ENCODE data around the gene PLD4. TPM values are rescaled to one million over a fixed set of nuclear protein-coding genes. Genes with fewer than 3 reads are reported as not detected.

Gene PLD4
- total RNA-seq, 4 donors from 2014 or later: 2.4 TPM; not detected in 3

DNA sequence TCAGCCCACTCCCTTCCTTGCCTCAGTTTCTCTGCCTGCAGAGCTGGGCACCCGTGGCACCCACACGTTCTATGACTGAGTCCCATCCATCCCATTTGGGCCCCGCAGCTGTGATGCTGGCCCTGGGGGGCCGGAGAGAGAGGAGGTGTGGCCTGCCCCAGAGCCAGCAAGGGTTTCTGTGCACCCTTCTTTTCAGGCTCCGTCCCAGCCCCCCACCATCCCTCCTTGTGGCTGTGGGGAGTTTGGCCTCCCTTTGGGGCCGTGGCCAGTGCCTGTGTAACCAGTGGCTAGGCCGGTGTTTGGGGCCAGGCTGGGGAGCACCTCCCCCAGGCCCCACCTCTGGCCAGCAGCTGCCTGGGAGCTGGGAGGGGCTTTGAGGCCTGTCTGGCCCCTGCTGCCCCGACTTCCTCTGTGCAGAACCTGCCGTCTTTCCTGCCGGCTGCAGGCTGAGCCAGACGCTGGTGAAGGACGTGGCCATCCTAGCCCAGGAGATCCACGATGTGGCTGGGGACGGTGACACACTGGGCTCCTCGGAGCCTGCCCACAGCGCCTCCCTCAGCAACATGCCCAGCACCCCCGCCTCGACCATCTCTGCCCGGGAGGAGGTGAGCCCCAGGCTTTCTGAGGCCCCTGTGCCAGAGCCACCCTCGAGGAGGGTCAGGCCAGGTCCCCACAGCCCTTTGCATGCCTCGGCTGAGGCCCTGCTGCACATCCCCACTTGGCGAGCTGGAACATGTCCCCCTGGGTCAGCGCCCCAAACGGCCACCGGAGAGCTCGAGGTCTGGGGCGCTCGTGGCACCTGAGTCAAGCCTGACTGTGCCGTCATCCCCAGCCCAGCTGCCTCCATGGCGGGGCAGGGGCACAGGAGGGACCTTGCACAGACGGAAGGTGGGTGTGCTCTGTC, 31.9 kb upstream of the PLD4 start:
- H3K27me3 ChIP-seq: no peaks in the 10 kb centered on the region
- H3K4me3 ChIP-seq: no peak overlapping the region
- WGBS, 2 donors: 69 to 70% methylated on average over 24 to 26 of the region's 31 CpGs
- no peaks in the 10 kb centered on the region for H3K9me3 ChIP-seq
- no peak for DNase-seq (ENCODE audit: low spot score in 2 of 2)
- no peak overlapping the region for H3K27ac ChIP-seq
- peaks cover 0 to 30% (median 0%) of the 10 kb centered on the region in 3 donors for H3K36me3 ChIP-seq
- TF ChIP-seq, protein P1, sequence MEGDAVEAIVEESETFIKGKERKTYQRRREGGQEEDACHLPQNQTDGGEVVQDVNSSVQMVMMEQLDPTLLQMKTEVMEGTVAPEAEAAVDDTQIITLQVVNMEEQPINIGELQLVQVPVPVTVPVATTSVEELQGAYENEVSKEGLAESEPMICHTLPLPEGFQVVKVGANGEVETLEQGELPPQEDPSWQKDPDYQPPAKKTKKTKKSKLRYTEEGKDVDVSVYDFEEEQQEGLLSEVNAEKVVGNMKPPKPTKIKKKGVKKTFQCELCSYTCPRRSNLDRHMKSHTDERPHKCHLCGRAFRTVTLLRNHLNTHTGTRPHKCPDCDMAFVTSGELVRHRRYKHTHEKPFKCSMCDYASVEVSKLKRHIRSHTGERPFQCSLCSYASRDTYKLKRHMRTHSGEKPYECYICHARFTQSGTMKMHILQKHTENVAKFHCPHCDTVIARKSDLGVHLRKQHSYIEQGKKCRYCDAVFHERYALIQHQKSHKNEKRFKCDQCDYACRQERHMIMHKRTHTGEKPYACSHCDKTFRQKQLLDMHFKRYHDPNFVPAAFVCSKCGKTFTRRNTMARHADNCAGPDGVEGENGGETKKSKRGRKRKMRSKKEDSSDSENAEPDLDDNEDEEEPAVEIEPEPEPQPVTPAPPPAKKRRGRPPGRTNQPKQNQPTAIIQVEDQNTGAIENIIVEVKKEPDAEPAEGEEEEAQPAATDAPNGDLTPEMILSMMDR (IDR thresholded peaks at IDR 0.05): no peak
- TF ChIP-seq EP300 (IDR thresholded peaks at IDR 0.05) (no peak), POLR2A (IDR thresholded peaks at IDR 0.05) (no peak)
- H3K4me1 ChIP-seq: peaks cover 0 to 25% (median 0%) of the 10 kb centered on the region in 4 donors

DNA sequence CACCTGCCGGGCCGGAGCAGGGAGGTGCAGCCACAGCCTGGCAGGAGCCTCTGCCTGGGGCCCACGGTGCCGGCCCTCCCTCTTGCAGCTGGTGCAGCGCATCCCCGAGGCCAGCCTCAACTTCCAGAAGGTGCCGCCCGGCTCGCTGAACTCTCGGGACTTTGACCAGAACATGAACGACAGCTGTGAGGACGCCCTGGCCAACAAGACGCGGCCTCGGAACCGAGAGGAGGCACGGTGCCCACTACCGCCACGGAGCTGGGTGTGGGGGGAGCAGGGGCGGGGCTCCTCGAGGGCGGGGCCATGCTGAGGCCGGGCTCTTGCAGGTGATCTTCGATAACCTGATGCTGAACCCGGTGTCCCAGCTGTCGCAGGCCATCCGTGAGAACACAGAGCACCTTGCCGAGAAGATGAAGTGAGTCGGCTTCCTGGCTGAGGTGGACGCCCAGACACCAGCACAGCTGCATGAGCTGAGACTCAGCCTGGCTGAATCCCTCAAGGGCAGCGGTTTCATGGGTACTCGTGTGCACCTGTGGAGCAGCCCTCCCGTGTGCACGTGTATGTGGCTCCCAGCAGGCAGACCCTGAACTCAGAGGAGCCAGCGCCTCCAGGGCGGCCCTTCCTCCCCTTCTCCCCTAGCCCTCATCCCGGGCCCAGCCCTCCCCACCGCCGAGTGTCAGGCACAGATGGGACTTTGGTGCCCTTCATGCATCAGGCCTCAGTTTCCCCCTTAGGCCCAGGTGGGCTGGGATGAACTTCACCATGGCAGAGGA, 31.1 kb upstream of the PLD4 start:
- Histone ChIP-seq H3K9me3 (no peaks in the 10 kb centered on the region), H3K27ac (no peak overlapping the region), H3K4me3 (no peak overlapping the region), H3K36me3 (peaks cover 0 to 21% (median 0%) of the 10 kb centered on the region in 3 donors), H3K4me1 (peaks cover 0 to 25% (median 0%) of the 10 kb centered on the region in 4 donors), H3K27me3 (no peaks in the 10 kb centered on the region)
- TF ChIP-seq EP300 (IDR thresholded peaks at IDR 0.05) (no peak), POLR2A (IDR thresholded peaks at IDR 0.05) (no peak)
- TF ChIP-seq, protein P1 (IDR thresholded peaks at IDR 0.05): no peak
- WGBS, 2 donors: 72 to 79% methylated on average over 21 to 30 of the region's 39 CpGs
- no peak for DNase-seq (ENCODE audit: low spot score in 2 of 2)

DNA sequence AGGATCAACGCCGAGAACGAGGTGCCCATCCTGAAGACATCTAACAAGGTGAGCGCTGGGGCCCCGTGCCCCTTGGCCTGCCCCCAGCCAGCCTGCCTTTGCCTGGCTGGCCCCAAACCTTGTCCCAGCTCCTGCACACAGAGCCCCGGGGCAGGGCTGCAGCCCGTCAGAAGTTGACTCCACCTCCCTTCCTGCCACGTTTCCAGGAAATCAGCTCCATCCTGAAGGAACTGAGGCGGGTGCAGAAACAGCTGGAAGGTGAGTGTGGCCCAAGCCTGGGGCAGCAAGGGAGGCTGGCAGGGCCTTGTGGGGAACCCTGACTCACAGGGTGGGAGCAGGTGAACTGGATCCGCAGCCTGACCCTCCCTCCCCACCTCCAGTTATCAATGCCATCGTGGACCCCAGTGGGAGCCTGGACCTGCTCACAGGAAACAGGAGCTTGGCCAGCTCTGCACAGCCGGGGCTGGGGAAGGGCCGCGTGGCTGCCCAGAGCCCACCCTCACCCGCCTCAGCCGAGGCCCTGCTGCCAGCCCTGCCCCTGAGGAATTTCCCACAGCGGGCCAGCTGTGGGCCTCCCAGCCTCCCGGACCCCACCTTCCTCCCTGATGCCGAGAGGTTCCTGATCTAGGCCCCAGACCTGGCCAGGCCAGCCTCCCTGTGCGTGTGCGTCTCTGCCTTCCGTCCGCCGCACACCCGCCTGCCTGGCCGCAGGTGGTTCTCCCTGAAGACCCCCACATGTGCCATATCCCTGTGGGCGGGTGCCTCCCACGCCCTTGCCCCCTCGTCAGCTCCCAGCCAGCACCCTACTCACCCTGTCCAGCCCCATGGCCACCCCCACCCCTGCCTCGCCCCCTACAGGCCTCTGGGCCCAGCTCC, 30.1 kb upstream of the PLD4 start:
- H3K4me1 ChIP-seq: peaks cover 0 to 25% (median 0%) of the 10 kb centered on the region in 4 donors
- peaks cover 0 to 12% (median 0%) of the 10 kb centered on the region in 3 donors for H3K36me3 ChIP-seq
- WGBS, 2 donors: 74 to 81% methylated on average over 22 to 27 of the region's 30 CpGs
- H3K27me3 ChIP-seq: no peaks in the 10 kb centered on the region
- H3K4me3 ChIP-seq: no peak overlapping the region
- TF ChIP-seq POLR2A (IDR thresholded peaks at IDR 0.05) (no peak), EP300 (IDR thresholded peaks at IDR 0.05) (no peak)
- TF ChIP-seq, protein P1 (IDR thresholded peaks at IDR 0.05): no peak
- no peak overlapping the region for H3K27ac ChIP-seq
- DNase-seq (ENCODE audit: low spot score in 2 of 2): no peak
- H3K9me3 ChIP-seq: no peaks in the 10 kb centered on the region

DNA sequence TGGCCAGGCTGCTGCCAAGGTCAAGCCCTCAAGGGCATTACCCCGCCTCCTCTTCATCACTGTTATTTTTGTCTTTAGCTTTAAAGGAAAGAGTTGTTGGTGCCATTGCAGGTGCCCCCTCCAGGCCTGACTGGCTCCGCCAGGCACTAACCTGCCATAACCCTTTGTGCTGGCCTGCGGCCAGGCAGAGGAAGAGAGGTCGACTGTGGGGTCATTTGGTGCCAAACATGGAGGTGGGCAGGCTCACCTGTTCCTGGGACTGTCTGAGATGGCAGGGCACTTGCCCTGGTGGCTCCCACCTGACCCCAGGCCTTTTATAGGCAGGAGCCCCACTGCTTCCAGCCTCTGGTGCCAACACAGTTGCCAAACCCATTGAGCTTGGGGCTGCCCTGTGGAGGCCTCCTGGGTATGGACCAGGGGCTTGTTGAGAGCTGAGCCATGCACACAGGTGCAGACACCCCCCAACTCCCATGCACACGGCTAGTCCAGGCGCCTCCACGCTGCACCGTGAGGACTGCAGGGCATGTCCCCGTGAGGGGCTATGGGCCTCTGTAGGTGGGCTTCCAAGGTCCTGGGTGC, 29.4 kb upstream of the PLD4 start:
- H3K4me3 ChIP-seq: no peak overlapping the region
- H3K9me3 ChIP-seq: no peaks in the 10 kb centered on the region
- H3K27me3 ChIP-seq: no peaks in the 10 kb centered on the region
- peaks cover 0 to 12% (median 0%) of the 10 kb centered on the region in 3 donors for H3K36me3 ChIP-seq
- WGBS, 2 donors: 81 to 88% methylated on average over 7 of the region's 9 CpGs
- peaks cover 0 to 25% (median 0%) of the 10 kb centered on the region in 4 donors for H3K4me1 ChIP-seq
- no peak for DNase-seq (ENCODE audit: low spot score in 2 of 2)
- no peak for TF ChIP-seq POLR2A (IDR thresholded peaks at IDR 0.05)
- H3K27ac ChIP-seq: no peak overlapping the region
